SU-DHL-6 (cell line): ENCODE data around the gene MTMR4.

Experiments used
- CTCF ChIP-seq: fragments of 200-600 bp; sonication (generic); IDR thresholded peaks from one replicate; pipeline ENCODE4 v1.5.1; 2017; ENCODE audit warnings: antibody characterized with exemption, mild to moderate bottlenecking, low read length, moderate library complexity; ENCODE audit not compliant: insufficient read depth, poor library complexity, severe bottlenecking
- EZH2phosphoT487 ChIP-seq: fragments of 200-600 bp; sonication (generic), shearing (Covaris generic); conservative IDR thresholded peaks from 2 replicates; pipeline ENCODE4 v1.6.1; 2018; ENCODE audit warnings: mild to moderate bottlenecking, antibody characterized with exemption, low read length, moderate library complexity, mixed read lengths

GRCh38 chr17:58503866-58504265 is 10.6 kb downstream of the MTMR4 start:
- TF ChIP-seq CTCF = no peak
- TF ChIP-seq EZH2phosphoT487 = no peak
